ENCODE results near the gene TPST2. TPM values are rescaled to one million over a fixed set of nuclear protein-coding genes. Genes with fewer than 3 reads are reported as not detected.

Gene TPST2
- polyA plus RNA-seq, 1 experiment, result 84.9 TPM

DNA sequence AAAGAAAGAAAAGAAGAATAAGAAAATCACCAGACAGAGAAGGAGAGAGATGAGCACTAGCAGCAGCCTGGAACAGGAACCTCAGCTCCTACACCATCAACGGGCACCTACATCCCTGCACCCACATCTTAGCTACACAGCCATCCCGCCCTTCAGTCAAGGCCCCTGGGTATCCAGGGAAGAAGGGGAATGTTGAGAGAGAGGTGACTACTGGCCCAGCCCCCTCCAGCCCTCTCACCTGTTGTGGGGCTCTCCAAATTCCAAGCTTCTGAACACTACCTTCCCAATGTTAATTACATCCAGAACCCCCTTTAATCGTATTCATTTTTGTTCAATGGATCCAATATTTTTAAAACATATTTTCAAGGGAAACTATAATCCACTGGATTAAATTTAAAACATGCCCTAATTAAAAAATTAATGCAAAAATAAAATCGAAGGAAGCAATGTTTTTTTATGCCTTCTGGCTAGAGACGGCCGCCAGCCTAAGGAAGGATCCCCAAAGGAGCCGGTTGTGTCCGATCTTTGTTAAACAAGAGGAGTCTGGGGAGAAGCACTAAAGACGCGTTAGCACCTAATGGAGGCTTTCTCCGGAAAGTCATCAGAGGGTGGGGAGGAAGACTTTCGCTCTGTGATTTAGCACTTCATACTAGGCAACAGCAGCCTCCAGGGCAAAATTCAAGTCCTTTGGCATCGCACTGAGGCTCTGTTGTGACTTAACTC is 9.5 kb downstream of the TPST2 start:
- Histone ChIP-seq H3K27me3 (ENCODE audit: control insufficient read depth, insufficient read depth, low read length) (no peaks in the 10 kb centered on the region), H3K36me3 (ENCODE audit: control insufficient read depth, insufficient read depth, low read length) (no peaks in the 10 kb centered on the region), H3K4me3 (ENCODE audit: low read depth, low read length) (no peak overlapping the region)
- no peak for TF ChIP-seq CTCF (IDR thresholded peaks at IDR 0.05; ENCODE audit: insufficient read depth, low read depth, low read length)
- DNase-seq (ENCODE audit: low read depth), result no peak
- POLR2A ChIA-PET, result interaction anchor here (0.5 kb wide), 1 partner anchor 28 kb away, joined by 17 read pairs; no protein-coding TSS in a partner anchor
- CTCF ChIA-PET, result no interaction called here

DNA sequence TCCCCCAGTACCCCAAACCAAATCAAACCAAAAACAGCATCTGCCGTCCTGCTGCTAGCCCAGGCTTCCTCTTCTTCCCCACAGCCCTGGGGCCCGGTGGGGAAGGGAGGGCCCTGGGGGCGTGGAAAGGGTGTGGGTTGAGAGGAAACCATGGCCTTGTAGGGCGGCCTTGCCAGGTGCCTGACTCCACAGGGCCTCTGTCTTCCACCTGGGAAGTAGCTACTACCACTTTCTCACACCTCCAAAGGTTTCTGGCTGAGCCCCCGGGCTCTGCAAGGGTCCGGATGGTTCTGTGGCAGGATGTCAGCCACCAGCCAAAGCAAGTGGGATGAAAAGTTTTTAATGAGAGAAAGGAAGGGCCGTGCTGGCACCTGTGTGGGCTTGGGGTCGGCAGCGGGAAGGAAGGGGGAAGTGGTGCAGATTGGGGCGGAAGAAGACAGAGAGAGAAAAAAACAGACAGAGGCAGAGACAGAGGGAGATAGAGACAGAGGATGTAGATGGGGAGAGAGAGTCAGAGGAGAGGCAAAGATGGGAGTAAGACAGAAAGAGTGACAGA is 10.5 kb downstream of the TPST2 start:
- no peaks in the 10 kb centered on the region for H3K36me3 ChIP-seq (ENCODE audit: control insufficient read depth, insufficient read depth, low read length)
- no peak for TF ChIP-seq CTCF (IDR thresholded peaks at IDR 0.05; ENCODE audit: insufficient read depth, low read depth, low read length)
- no peaks in the 10 kb centered on the region for H3K27me3 ChIP-seq (ENCODE audit: control insufficient read depth, insufficient read depth, low read length)
- POLR2A ChIA-PET, result interaction anchor here (0.5 kb wide), 1 partner anchor 27 kb away, joined by 17 read pairs; no protein-coding TSS in a partner anchor
- no peak overlapping the region for H3K4me3 ChIP-seq (ENCODE audit: low read depth, low read length)
- no peak for DNase-seq (ENCODE audit: low read depth)
- CTCF ChIA-PET, result interaction anchor here (0.6 kb wide), 1 partner anchor 181 kb away, joined by 3 read pairs; no protein-coding TSS in a partner anchor

DNA sequence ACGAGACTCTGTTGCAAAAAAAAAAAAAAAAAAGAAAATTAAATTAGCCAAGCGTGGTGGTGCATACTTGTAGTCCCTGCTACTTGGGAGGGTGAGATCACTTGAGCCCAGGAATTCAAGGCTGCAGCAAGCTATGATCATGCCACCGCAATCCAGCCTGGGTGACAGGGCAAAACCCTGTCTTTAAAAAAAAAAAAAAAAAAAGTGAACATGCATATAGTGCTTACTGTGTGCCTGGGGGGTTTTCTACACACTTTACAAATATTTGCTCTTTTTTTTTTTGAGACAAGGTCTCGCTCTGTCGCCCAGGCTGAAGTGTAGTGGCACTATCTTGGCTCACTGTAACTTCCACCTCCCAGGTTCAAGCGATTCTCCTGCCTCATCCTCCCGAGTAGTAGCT is 12.9 kb downstream of the TPST2 start:
- no peak overlapping the region for H3K4me3 ChIP-seq (ENCODE audit: low read depth, low read length)
- TF ChIP-seq CTCF (IDR thresholded peaks at IDR 0.05; ENCODE audit: insufficient read depth, low read depth, low read length), result no peak
- ChIA-PET CTCF (no interaction called here), POLR2A (interaction anchor here (0.6 kb wide), 1 partner anchor 100 kb away, joined by 3 read pairs; no protein-coding TSS in a partner anchor)
- H3K36me3 ChIP-seq (ENCODE audit: control insufficient read depth, insufficient read depth, low read length), result no peaks in the 10 kb centered on the region
- no peak for DNase-seq (ENCODE audit: low read depth)
- H3K27me3 ChIP-seq (ENCODE audit: control insufficient read depth, insufficient read depth, low read length), result no peaks in the 10 kb centered on the region

DNA sequence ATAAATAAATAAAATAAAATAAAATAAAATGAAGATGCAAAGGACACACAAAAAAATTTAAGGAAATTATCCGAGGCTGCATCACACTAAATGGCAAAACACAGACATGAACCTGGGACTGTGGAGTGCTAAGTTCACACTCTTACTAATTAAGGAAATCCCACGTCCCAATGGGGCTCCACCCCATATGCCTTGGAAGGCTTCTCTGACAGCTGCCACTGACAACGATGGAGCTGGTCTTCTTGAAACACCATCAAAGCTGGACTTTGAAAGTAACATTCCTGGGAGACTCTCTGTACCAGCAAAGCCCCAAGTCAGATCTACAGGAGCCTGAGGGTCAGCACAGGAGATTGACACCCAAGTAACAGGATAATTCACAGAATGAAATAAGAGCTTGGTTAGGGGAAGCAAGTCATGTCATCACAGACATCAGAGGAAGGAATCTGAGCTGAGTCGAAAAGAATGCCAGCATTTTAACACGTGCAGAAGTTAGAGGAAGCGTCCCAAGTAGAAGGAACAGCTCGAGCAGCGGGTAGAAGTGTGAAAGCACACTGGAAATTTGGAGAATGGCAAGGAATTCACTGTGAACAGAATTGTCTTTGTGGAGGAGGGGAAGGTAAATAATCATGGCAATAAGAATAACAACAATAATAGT is 13.8 kb downstream of the TPST2 start:
- CTCF ChIA-PET, result interaction anchor here (1.0 kb wide), 1 partner anchor 9 kb away, joined by 4 read pairs; no protein-coding TSS in a partner anchor
- POLR2A ChIA-PET, result no interaction called here
- H3K36me3 ChIP-seq (ENCODE audit: control insufficient read depth, insufficient read depth, low read length), result no peaks in the 10 kb centered on the region
- DNase-seq (ENCODE audit: low read depth), result no peak
- TF ChIP-seq CTCF (IDR thresholded peaks at IDR 0.05; ENCODE audit: insufficient read depth, low read depth, low read length), result no peak
- no peak overlapping the region for H3K4me3 ChIP-seq (ENCODE audit: low read depth, low read length)
- no peaks in the 10 kb centered on the region for H3K27me3 ChIP-seq (ENCODE audit: control insufficient read depth, insufficient read depth, low read length)
